GM15510 (cell line): ENCODE results near the gene CSF1R.

ENCODE experiments used
- POLR2A ChIP-seq: IDR thresholded peaks from 3 replicates; pipeline ENCODE4 v1.6.1; 2011; ENCODE audit warnings: borderline replicate concordance; ENCODE audit not compliant: insufficient read length; ENCODE audit errors: extremely low read depth

The CSF1R gene

DNA sequence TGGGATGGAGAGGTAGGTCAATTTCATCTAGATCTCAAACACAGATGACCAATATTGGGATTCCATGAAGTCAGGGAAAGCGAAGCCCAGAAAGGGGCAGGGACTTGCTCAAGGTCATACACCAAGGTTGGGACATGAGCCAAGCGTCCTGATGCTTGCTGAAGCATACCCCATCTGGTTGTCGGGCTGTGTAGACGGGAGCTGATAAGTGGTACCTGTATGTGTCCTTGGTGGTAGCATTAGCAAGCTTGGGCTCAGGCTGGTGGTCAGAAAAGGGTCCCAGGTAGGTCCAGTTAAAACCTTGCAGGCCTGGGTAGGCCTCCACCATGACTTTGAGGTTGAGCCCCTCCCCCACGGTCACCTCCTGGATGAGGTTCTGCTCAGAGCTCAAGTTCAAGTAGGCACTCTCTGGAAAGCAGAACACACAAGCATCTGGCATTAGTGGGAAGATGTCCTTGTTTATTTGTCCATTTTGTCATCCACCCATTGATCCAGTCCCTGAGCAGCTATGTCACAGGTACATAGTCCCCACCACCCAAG is 13.2 kb downstream of the CSF1R start:
- TF ChIP-seq POLR2A: no peak

DNA sequence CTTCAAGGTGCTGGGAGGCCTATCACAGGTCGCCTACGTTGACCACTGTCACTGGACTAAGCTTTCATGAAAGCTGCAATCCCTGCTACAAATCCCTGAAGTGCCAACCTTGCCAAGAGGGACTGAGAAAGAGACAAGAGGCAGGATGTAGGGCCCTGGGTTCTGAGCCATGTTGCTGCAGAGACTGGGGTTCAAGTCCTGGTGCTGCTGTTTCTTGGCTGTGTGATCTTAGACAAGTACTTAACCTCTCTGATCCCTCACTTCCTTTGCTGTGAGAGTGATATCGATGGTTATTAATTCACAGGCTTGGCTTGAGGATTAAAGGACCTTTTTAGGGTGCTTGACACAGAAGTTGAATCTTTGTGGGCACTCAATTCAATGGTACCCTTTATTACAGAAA is 15.5 kb downstream of the CSF1R start:
- TF ChIP-seq POLR2A: no peak

GRCh38 chr5:150069672-150070627 is 16.4 kb downstream of the CSF1R start:
- TF ChIP-seq POLR2A: no peak

GRCh38 chr5:150068961-150069645 is 17.3 kb downstream of the CSF1R start:
- TF ChIP-seq POLR2A: no peak

GRCh38 chr5:150068472-150068871 is 17.9 kb downstream of the CSF1R start:
- TF ChIP-seq POLR2A: no peak

DNA sequence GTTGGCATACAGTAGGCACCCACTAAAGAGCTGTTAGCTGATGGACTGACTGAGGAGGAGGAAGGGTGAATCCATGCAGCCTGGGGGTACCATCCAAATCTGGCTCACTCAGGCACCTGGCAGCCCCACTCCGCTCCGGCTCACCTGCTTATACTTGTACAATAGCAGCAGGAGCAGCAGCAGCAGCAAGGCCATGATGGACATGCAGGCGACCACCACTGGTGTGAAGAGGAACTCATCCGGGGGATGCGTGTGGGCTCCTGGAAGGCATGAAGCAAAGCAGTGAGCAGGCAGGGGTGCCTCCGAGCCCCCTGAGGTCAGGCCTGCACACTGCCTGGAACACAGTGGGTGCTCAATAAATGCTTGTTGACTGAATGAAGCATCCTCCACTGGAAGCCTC is 18.3 kb downstream of the CSF1R start:
- TF ChIP-seq POLR2A: no peak

DNA sequence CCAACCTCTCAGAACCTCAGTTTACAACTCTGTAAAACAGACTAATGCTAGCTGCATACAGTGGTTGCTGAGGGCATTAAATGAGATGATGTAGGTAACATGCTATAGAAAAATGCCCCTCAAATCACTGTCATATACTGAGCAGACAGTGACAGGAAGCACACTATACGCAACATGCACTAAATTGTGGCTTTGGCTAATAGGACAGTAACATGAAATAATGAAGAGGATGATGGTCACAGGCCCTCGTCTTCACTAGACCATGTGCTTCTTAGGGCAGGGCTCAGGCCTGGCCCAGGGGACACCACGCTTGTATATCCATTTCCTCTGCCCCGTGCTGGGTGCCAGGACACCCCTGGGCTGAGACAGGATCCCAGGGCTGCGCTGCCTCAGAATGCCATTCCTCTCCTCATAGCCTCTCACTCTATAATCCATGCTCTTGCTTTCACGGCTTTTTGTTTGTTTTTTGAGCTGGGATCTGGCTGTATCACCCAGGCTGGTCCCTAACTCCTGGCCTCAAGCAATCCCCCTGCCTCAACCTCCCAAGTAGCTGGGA is 18.9 kb downstream of the CSF1R start:
- no peak for TF ChIP-seq POLR2A

- TF ChIP-seq POLR2A: no peak
Measured at GRCh38 chr5:150066901-150067396, 19.4 kb downstream of the CSF1R start.

DNA sequence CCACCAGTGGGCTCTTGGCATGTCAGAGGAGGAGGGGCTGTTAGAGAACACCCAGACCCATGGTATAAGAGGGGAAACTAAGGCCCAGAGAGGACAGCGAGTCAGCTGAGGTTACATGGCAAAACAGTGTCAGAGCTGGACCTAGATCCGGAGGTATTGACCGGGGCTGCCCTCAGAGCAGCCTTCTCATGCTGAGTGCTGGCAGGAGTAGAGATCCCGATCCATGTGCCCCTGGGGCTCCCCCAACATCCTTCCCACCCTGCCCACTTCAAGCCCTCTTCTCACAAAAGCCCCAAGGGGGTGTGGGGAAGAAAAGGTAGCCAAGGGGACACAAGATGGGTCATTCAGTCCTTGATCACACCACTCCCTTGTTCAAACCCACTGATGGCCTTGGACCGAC is 19.9 kb downstream of the CSF1R start:
- no peak for TF ChIP-seq POLR2A

GRCh38 chr5:150065886-150066285 is 20.5 kb downstream of the CSF1R start:
- no peak for TF ChIP-seq POLR2A

DNA sequence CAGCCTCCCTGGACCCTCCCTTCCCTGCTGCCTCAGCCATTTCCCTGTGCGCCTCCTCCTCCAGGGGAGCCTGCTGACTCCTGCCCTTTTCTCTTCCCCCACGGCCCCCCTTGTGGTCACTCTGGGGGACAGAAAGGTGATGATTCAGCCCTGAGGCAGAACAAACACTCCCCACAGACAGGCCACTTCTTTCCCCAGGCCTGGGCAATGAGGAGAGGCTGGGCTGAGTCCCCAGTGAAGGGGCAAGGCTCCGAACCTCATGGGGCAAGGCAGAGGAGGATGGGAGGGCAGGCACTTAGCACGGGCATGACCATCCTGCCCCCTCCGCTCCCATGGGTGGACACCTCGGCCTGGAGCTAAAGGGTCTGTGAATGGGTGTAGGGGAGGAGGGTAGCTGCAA is 21.0 kb downstream of the CSF1R start:
- TF ChIP-seq POLR2A: no peak

- no peak for TF ChIP-seq POLR2A
Measured at GRCh38 chr5:150064681-150065220, 21.6 kb downstream of the CSF1R start.

GRCh38 chr5:150063638-150064037 is 22.7 kb downstream of the CSF1R start:
- no peak for TF ChIP-seq POLR2A

- no peak for TF ChIP-seq POLR2A
Measured at GRCh38 chr5:150062216-150062922, 24.0 kb downstream of the CSF1R start.

GRCh38 chr5:150061538-150061995 is 24.8 kb downstream of the CSF1R start:
- TF ChIP-seq POLR2A: no peak

- TF ChIP-seq POLR2A: no peak
Measured at GRCh38 chr5:150060471-150060870, 25.9 kb downstream of the CSF1R start.
